IPS DF 4.7 (cell line): ENCODE data around the gene CDH24.
A peak's percentile ranks its signal among the peaks of the same experiment; 100 is the strongest.

Experiments used
- DNase-seq: peaks from one replicate; pipeline ENCODE4 v3.0.0-alpha.2; 2013; ENCODE audit warnings: low spot score; ENCODE audit errors: extremely low read depth

CDH24 gene

DNA sequence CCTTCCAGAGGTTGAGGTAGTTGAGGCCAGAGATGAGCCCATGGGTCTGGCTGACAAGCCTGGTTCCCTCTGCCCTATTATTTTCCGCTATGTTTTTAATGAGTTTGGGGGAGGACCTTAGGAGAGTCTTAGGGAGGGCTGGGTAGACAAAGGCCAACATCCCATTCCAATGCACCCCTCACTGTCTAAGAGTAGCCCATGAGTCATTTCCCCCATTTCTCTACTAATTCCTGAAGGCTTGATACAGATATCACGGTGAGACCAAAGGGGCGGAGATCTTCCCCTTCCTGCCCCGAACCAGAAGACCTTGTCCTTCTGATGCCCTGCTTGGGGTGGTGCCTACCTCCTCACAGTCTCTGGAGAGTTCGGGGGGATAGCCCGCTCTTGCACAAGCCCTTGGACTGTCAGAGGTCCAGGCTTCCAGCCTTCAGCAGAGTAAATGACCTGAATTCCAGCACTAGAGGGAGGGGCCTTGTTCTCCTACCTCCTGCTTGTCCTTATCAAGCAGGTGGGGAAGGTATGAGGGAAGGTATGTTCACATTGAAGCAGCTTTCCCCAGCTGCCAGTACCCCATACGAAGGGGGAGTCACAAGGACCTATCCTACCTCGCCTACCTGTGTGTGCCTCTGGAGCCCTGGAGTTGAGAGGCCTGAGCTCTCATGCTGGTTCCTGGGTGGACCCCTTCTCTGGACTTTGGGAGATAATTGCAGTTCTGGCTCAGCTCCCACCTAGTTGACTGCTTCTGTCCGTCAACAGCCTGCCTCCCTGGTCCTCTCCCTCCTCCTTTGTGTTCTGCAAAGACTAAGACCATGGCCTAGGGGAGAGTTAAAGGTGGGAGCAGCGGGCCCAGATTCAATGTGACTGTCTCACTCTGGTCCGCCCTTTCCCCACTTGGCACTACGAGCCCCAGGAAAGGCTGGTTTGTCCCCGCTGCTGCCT, 11.6 kb downstream of the CDH24 start:
- no peak for DNase-seq

- no peak for DNase-seq
Measured at GRCh38 chr14:23044840-23045239, 12.5 kb downstream of the CDH24 start.

- DNase-seq = no peak
Measured at GRCh38 chr14:23043754-23044153, 13.6 kb downstream of the CDH24 start.

DNA sequence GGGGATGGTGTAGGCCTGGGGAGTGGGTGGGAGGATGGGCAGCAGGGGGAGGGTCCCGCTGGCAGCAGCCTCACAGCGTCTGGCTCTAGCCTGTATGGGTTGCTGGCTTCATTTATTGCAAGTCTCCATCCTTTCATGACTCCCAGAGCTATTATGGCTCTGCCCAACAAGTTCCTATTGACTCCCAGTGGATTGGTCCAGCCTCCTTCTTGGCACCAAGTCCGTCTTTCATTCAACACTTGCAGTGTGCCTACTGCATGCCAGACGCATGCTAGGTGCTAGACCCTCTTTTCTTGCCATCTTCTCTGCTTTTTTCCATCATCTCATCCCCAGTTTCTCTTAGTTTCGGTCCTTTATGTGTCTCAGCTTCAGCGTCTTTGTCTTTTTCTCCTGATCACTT, 14.2 kb downstream of the CDH24 start:
- no peak for DNase-seq

- no peak for DNase-seq
Measured at GRCh38 chr14:23042162-23042965, 15.0 kb downstream of the CDH24 start, which contains the start of gene PSMB11. TSS of gene PSMB11 (plus strand) at chr14:23042212. CDS start at chr14:23042226, 14 bp downstream.

GRCh38 chr14:23041729-23042128, 15.6 kb downstream of the CDH24 start:
- DNase-seq = no peak

DNA sequence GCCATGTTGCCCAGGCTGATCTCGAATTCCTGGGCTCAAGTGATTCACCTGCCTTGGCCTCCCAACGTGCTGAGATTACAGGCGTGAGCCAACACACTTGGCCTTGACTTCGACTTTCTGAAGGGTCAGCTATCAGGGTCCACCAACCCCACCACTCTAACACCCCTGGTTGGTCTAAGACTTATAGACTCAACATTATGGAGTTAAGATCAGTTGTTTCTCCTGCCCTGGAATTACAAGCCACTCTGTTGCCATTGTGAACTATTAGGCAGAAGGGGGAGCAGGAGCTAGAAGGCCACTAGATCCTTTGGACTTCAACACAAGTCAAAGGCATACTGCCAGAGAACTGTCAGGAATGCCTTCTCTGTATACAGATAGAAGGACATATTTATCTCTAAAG, 17.2 kb downstream of the CDH24 start:
- DNase-seq = no peak

DNA sequence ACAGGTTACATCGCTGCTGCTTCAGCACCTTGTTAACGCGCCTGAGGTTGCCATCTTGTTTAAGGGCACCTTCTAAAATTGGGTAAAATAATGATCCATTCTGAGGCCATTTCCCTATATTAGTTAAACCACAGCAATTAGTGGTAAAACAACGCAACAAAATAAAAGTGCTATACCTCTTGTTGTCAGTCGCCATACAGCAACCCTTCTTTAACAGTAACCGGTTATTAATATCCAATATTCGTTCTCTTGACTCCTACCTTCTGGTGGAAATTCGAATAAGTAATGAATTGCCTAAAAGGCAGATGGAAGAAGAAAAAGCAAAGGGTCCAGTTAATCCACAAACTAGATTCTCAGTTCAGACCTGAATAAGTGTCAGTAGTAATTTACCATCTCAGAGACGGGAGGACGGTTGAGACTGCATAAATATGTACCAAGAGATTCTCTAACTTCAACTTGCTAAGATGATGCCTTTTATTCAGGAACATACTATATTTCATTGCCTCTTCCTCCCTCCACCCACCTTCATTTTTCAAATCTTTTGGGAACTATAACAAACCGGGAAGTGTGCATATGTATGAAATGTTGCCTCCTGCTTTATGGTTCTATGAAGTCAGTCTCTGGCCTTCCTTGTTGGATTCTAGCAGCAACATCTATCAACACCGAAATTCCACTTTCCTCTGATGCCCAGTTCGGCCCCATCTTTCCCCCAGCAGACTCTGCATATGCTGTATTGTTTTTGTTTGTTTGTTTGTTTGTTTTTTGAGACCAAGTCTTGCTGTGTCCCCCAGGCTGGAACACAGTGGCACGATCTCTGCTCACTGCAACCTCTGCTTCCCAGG, 21.8 kb downstream of the CDH24 start:
- DNase-seq = no peak

DNA sequence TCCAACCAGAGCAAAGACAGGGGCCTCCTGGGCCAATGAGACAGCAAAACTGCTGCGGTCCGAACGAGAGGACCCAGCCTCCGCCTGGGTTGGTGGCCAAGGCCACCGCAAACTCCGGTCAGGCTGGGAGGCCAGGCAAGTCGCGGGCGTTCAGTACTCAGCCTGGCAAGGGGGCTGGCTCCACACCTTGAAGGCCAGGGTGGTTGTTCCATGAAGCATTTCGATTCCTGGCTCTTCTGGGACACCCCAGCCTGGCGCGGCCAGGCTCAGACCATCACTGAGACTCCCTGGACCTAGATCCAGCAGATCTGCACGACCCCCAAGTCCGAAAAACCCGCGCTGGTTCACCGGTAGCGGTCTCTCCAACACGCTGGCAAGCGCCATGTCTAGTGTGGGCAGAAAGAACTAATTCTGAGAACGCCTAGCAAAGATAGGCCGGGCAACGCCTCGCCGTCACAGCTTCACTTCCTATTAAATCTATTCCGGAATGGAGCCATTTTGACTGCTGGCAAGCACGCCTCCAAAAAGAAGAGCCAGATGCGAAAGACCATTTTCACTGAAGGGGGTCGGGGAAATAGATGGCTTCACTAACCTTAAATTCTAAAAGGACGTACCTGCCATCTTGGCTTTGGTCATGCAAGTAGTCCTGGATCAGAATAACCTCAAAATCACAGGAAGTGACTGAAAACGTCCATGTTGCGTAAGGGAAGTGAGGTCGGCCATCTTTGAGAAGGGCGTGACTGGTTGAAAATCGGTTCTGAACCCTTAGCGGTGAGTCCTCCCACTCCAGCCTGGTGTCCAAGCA, 22.6 kb downstream of the CDH24 start, which contains the start of gene PSMB5:
Gene PSMB5 (minus strand): TSS at position 403 of the 805 bp plus-strand sequence. CDS start 19 bp downstream, at position 384.
- DNase-seq = peak; percentile 96

GRCh38 chr14:23033801-23034497, 23.4 kb downstream of the CDH24 start:
- no peak for DNase-seq

- no peak for DNase-seq
Measured at GRCh38 chr14:23033251-23033727, 24.0 kb downstream of the CDH24 start.

DNA sequence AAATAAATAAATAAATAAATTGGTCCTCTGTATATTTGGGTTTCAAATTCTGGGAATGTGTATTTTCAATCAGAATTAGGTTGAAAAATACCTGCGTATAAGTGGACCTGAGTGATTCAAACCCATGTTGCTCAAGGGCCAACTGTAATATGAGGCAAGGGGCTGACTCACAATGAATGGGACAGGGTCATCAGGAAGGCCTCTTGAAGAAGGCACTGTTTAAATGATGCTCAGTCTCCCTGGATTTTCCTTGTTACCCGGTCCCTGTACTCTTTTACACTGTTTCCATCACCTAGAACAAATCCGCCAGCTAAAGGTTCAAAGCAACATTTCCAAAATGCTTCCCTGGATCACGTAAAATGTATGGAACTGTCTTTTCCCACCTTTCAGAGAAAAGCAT, 26.4 kb downstream of the CDH24 start:
- no peak for DNase-seq

GRCh38 chr14:23028799-23029198, 28.5 kb downstream of the CDH24 start:
- no peak for DNase-seq

- DNase-seq = no peak
Measured at GRCh38 chr14:23025151-23025814, 32.0 kb downstream of the CDH24 start.

DNA sequence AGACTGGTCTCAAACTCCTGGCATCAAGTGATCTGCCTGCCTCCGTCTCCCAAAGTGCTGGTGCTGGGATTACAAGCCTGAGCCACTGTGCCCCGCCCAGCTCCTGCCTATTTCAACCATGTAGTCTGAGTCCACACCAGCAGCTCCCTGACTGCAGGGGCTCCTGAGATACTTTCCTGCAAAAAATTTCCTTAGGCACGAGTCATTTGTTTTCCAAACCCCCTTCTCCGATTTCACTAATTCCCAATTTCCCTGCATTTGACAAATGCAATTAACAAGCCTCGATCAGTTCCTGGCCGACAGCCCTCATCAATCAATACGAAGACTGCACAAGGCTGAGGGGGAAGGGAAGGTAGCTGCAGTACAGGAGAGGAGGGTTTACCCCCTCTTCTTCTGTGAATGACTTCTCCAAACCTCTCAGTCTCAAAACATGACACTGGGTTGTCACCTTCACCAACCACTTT, 32.7 kb downstream of the CDH24 start:
- DNase-seq = no peak

GRCh38 chr14:23023795-23024152, 33.5 kb downstream of the CDH24 start:
- no peak for DNase-seq

- no peak for DNase-seq
Measured at GRCh38 chr14:23023022-23023794, 34.1 kb downstream of the CDH24 start.

DNA sequence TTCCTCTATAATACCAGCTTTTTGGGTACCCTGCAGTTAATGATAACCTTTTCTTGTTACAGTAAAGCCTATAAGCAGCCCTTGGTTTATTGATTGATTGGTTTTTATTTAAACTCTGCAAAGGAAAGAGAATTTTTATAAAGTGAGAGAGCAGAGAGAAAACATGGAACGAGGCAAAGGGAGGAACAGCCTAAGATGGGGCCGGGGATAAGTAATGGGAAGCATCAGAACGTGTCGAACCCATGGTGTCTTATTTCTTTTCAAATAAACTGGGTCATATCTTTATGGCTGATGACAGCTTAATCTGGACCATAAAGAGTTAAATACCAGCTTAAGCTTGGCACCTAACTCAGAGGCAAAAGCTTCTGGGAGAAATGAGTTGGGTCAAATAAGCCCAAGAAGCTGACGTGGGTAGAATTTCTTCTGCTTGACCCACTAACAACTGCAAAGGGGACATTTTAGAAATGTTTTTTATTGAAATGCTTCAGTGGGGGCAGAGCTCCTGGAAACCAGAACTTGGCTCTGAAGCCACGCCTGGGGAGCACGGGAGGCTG, 35.4 kb downstream of the CDH24 start:
- DNase-seq = no peak
